HCT116 (cell line): ENCODE data around the gene CDH23. TPM values are rescaled to one million over a fixed set of nuclear protein-coding genes. Genes with fewer than 3 reads are reported as not detected.

Experiments used
- ATAC-seq: fragments of 200-7000 bp; cut with Tn5 transposase; 2 replicates; pipeline ENCODE4 v1.9.1; 2020; ENCODE audit warnings: mild to moderate bottlenecking, moderate library complexity
- BruUV-seq: library from RNA; stranded (reverse); fragments of 400-500 nt; replicated peaks from 2 replicates; lab custom pipeline; 2021; lab: Mats Ljungman, UMichigan
- CTCF ChIA-PET: fragments of 300-600 bp; sonication (Branson Sonifier 250); formaldehyde crosslinking; loops from one replicate; lab custom pipeline; 2021; ENCODE audit warnings: antibody characterized with exemption; lab: Charles Lee
- POLR2A ChIA-PET: fragments of 300-600, 350-600 bp; sonication (Branson Sonifier 250); formaldehyde crosslinking; loops from one replicate; lab custom pipeline; 2021; ENCODE audit warnings: antibody characterized with exemption; lab: Charles Lee
- RAD21 ChIA-PET, 2 experiments: fragments of 300-600 bp; sonication (Branson Sonifier 250); formaldehyde crosslinking; loops; one replicate each; lab custom pipeline; 2023; ENCODE audit warnings: low total read pairs in 2 of 2; ENCODE audit not compliant: uncharacterized antibody in 2 of 2, unreplicated experiment in 2 of 2, low non-redundant PET in 1 of 2; lab: Charles Lee
- DNase-seq: peaks from one replicate; pipeline ENCODE4 v3.0.0-alpha.2; 2010; ENCODE audit warnings: low read depth, low spot score
- H2AFZ ChIP-seq: fragments of 200-600 bp; shearing (Covaris generic), sonication (generic); 2 replicates; pipeline ENCODE4 v1.6.1; 2017; ENCODE audit warnings: low read depth, mixed run types, mixed read lengths, antibody characterized with exemption, low read length; ENCODE audit not compliant: poor library complexity, severe bottlenecking
- H3K27ac ChIP-seq: 2 replicates; pipeline ENCODE4 v1.5.1; 2012; ENCODE audit warnings: low read depth, low read length
- H3K27me3 ChIP-seq: fragments of 200-600 bp; sonication (generic); 2 replicates; pipeline ENCODE4 v1.6.1; 2016; ENCODE audit warnings: mixed run types, low read length, mixed read lengths; ENCODE audit not compliant: insufficient read depth
- H3K36me3 ChIP-seq, 2 experiments: fragments of 200-500 bp in 1 of 2; fragments of 200-600 bp in 1 of 2; sonication (Bioruptor generic) in 1 of 2; sonication (generic) in 1 of 2; 2 replicates each; pipeline versions ENCODE4 v1.5.1 to v1.6.1; 2014 to 2016; ENCODE audit warnings: low read length in 2 of 2, inconsistent platforms in 1 of 2, mixed read lengths in 1 of 2, mixed run types in 1 of 2; ENCODE audit not compliant: insufficient read depth in 2 of 2, control insufficient read depth in 1 of 2
- H3K4me1 ChIP-seq, 2 experiments: fragments of 200-600 bp in 1 of 2; sonication (generic) in 1 of 2; 2 replicates each; pipeline versions ENCODE4 v1.5.1 to v1.6.1; 2012 to 2017; ENCODE audit warnings: low read length in 2 of 2, inconsistent platforms in 1 of 2, mild to moderate bottlenecking in 1 of 2, mixed read lengths in 1 of 2, mixed run types in 1 of 2, moderate library complexity in 1 of 2; ENCODE audit not compliant: insufficient read depth in 2 of 2, control insufficient read depth in 1 of 2
- H3K4me2 ChIP-seq: fragments of 200-600 bp; sonication (generic); 2 replicates; pipeline ENCODE4 v1.6.1; 2017; ENCODE audit warnings: mixed run types, low read length, mixed read lengths
- H3K4me3 ChIP-seq, 2 experiments: fragments of 200-600 bp in 1 of 2; sonication (generic) in 1 of 2; replicated peaks in 1 of 2; 2 replicates each; pipeline ENCODE4 v1.5.1; 2011 to 2016; ENCODE audit warnings: low read length in 2 of 2, control low read depth in 1 of 2, low read depth in 1 of 2, mild to moderate bottlenecking in 1 of 2, mixed read lengths in 1 of 2, mixed run types in 1 of 2
- H3K79me2 ChIP-seq: fragments of 200-600 bp; sonication (generic); 2 replicates; pipeline ENCODE4 v1.6.1; 2017; ENCODE audit warnings: mild to moderate bottlenecking, mixed run types, low read length, moderate library complexity, mixed read lengths; ENCODE audit not compliant: insufficient read depth
- H3K9ac ChIP-seq: fragments of 200-600 bp; sonication (generic); 2 replicates; pipeline ENCODE4 v1.6.1; 2016; ENCODE audit warnings: low read length, mixed read lengths
- H3K9me2 ChIP-seq: fragments of 200-600 bp; sonication (generic), shearing (Covaris generic); 2 replicates; pipeline ENCODE4 v1.6.1; 2017; ENCODE audit warnings: mixed run types, mild to moderate bottlenecking, moderate library complexity; ENCODE audit not compliant: insufficient read depth
- H3K9me3 ChIP-seq, 2 experiments: fragments of 200-500 bp in 1 of 2; fragments of 200-600 bp in 1 of 2; sonication (Bioruptor generic) in 1 of 2; sonication (generic) in 1 of 2; 2 replicates each; pipeline ENCODE4 v1.6.1; 2014 to 2017; ENCODE audit warnings: low read length in 2 of 2, mixed read lengths in 2 of 2, inconsistent platforms in 1 of 2, low read depth in 1 of 2, mild to moderate bottlenecking in 1 of 2, mixed run types in 1 of 2, moderate library complexity in 1 of 2; ENCODE audit not compliant: control insufficient read depth in 1 of 2, insufficient read depth in 1 of 2
- H4K20me1 ChIP-seq: fragments of 200-600 bp; sonication (generic), shearing (Covaris generic); 2 replicates; pipeline ENCODE4 v1.6.1; 2017; ENCODE audit warnings: mixed run types, mild to moderate bottlenecking, moderate library complexity; ENCODE audit not compliant: insufficient read depth
- CBX3 ChIP-seq: IDR thresholded peaks from 2 replicates; pipeline ENCODE4 v1.6.1; 2012; ENCODE audit warnings: low read depth
- EZH2 ChIP-seq: fragments of 200-600 bp; sonication (generic); IDR thresholded peaks from 2 replicates; pipeline ENCODE4 v1.6.1; 2017; ENCODE audit warnings: antibody characterized with exemption, mixed run types
- EZH2phosphoT487 ChIP-seq: fragments of 200-600 bp; IDR thresholded peaks from 2 replicates; pipeline ENCODE4 v1.6.1; 2018; ENCODE audit warnings: antibody characterized with exemption, borderline replicate concordance
- JUND ChIP-seq: IDR thresholded peaks from 2 replicates; pipeline ENCODE4 v1.6.1; 2012
- SP1 ChIP-seq: IDR thresholded peaks from 2 replicates; pipeline ENCODE4 v1.6.1; 2012; ENCODE audit warnings: low read depth
- SRF ChIP-seq: IDR thresholded peaks from 2 replicates; pipeline ENCODE4 v1.6.1; 2012; ENCODE audit warnings: low read depth
- ZNF274 ChIP-seq: fragments of 200-500 bp; sonication (Bioruptor generic); IDR thresholded peaks from 2 replicates; pipeline ENCODE4 v1.6.1; 2014; ENCODE audit warnings: mild to moderate bottlenecking, low read depth, low read length, inconsistent platforms
- intact Hi-C: fragments of 100-400 bp; cut with micrococcal nuclease; formaldehyde crosslinking; loops from 2 replicates; pipeline ENCODE4 v1.10.0; 2022
- total RNA-seq: library from RNA; stranded (reverse); gene quantifications from one replicate; pipeline ENCODE4 v1.2.1, GENCODE V29; 2021; ENCODE audit not compliant: unreplicated experiment
- TF ChIP-seq, protein P1 (sequence below), 3 experiments: fragments of 200-600 bp in 1 of 3; sonication (generic) in 1 of 3; IDR thresholded peaks in 2 of 3; conservative IDR thresholded peaks in 1 of 3; 2 replicates each; pipeline ENCODE4 v1.5.1; 2012 to 2017; ENCODE audit warnings: low read depth in 2 of 3, low read length in 2 of 3, antibody characterized with exemption in 1 of 3, borderline replicate concordance in 1 of 3, control low read depth in 1 of 3, mild to moderate bottlenecking in 1 of 3, mixed read lengths in 1 of 3, mixed run types in 1 of 3, moderate library complexity in 1 of 3; ENCODE audit not compliant: insufficient read depth in 1 of 3
- TF ChIP-seq, protein P2 (sequence below): IDR thresholded peaks from 2 replicates; pipeline ENCODE4 v1.6.1; 2012
- TF ChIP-seq, protein P3 (sequence below): IDR thresholded peaks from 2 replicates; pipeline ENCODE4 v1.6.1; 2011; ENCODE audit warnings: mild to moderate bottlenecking, low read length, moderate library complexity; ENCODE audit not compliant: insufficient replicate concordance; ENCODE audit errors: extremely low read depth
- TF ChIP-seq, protein P4 (sequence below): IDR thresholded peaks from 2 replicates; pipeline ENCODE4 v1.6.1; 2012; ENCODE audit warnings: low read depth

Gene CDH23
- total RNA-seq, 1 experiment from 2014 or later, result not detected

DNA sequence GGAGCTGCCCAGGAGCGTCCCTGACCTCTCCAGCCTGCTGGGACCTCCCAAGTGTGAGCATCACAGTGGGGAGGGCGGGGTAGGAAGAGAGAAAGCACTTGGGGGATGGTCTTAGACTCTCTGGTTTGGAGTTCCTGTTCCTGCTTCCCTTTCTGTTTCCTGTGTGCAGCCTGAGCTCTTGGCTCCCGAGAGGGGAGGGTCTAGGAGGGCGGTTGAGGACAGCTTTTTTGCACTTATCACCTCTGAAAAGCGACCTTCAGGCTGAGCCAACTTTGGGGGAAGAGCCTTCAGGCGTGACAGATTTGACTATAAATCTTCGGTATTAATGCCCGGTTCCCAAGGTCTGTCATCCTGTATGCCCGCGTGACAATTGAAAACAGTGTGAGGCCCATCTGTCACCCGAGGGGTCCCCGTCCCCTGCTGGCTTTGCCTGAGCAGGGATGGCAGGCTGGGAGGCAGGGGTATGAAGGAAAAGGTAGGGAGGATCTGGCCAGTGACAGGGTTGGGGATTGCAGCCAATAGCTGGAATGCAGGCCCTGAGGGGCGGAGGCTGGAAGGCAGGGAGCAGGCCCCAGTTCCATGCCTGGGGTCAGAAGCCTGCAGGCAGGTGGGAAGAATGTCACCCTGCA, 78.6 kb downstream of the CDH23 start:
- no peaks in the 10 kb centered on the region for H3K4me1 ChIP-seq
- TF ChIP-seq, protein P1, sequence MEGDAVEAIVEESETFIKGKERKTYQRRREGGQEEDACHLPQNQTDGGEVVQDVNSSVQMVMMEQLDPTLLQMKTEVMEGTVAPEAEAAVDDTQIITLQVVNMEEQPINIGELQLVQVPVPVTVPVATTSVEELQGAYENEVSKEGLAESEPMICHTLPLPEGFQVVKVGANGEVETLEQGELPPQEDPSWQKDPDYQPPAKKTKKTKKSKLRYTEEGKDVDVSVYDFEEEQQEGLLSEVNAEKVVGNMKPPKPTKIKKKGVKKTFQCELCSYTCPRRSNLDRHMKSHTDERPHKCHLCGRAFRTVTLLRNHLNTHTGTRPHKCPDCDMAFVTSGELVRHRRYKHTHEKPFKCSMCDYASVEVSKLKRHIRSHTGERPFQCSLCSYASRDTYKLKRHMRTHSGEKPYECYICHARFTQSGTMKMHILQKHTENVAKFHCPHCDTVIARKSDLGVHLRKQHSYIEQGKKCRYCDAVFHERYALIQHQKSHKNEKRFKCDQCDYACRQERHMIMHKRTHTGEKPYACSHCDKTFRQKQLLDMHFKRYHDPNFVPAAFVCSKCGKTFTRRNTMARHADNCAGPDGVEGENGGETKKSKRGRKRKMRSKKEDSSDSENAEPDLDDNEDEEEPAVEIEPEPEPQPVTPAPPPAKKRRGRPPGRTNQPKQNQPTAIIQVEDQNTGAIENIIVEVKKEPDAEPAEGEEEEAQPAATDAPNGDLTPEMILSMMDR (IDR thresholded peaks at IDR 0.05 in 2 of 3, conservative IDR thresholded peaks at IDR 0.05 in 1 of 3; ENCODE audit: borderline replicate concordance in 1 of 3, insufficient read depth in 1 of 3, low read depth in 2 of 3, low read length in 2 of 3), result no peak
- TF ChIP-seq JUND, result no peak
- TF ChIP-seq SP1, result no peak
- TF ChIP-seq, protein P2, sequence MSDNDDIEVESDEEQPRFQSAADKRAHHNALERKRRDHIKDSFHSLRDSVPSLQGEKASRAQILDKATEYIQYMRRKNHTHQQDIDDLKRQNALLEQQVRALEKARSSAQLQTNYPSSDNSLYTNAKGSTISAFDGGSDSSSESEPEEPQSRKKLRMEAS, result no peak
- no peak for TF ChIP-seq SRF
- TF ChIP-seq, protein P3, sequence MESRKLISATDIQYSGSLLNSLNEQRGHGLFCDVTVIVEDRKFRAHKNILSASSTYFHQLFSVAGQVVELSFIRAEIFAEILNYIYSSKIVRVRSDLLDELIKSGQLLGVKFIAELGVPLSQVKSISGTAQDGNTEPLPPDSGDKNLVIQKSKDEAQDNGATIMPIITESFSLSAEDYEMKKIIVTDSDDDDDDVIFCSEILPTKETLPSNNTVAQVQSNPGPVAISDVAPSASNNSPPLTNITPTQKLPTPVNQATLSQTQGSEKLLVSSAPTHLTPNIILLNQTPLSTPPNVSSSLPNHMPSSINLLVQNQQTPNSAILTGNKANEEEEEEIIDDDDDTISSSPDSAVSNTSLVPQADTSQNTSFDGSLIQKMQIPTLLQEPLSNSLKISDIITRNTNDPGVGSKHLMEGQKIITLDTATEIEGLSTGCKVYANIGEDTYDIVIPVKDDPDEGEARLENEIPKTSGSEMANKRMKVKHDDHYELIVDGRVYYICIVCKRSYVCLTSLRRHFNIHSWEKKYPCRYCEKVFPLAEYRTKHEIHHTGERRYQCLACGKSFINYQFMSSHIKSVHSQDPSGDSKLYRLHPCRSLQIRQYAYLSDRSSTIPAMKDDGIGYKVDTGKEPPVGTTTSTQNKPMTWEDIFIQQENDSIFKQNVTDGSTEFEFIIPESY, result no peak
- TF ChIP-seq, protein P4, sequence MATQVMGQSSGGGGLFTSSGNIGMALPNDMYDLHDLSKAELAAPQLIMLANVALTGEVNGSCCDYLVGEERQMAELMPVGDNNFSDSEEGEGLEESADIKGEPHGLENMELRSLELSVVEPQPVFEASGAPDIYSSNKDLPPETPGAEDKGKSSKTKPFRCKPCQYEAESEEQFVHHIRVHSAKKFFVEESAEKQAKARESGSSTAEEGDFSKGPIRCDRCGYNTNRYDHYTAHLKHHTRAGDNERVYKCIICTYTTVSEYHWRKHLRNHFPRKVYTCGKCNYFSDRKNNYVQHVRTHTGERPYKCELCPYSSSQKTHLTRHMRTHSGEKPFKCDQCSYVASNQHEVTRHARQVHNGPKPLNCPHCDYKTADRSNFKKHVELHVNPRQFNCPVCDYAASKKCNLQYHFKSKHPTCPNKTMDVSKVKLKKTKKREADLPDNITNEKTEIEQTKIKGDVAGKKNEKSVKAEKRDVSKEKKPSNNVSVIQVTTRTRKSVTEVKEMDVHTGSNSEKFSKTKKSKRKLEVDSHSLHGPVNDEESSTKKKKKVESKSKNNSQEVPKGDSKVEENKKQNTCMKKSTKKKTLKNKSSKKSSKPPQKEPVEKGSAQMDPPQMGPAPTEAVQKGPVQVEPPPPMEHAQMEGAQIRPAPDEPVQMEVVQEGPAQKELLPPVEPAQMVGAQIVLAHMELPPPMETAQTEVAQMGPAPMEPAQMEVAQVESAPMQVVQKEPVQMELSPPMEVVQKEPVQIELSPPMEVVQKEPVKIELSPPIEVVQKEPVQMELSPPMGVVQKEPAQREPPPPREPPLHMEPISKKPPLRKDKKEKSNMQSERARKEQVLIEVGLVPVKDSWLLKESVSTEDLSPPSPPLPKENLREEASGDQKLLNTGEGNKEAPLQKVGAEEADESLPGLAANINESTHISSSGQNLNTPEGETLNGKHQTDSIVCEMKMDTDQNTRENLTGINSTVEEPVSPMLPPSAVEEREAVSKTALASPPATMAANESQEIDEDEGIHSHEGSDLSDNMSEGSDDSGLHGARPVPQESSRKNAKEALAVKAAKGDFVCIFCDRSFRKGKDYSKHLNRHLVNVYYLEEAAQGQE, result no peak
- no peak for TF ChIP-seq CBX3
- TF ChIP-seq EZH2, result no peak
- TF ChIP-seq ZNF274, result no peak
- no peak for TF ChIP-seq EZH2phosphoT487
- TF ChIP-seq, all 23 proteins: peak for 0
- ATAC-seq (no peak; the same call in 1 of the 2 replicates), DNase-seq (no peak)
- Histone ChIP-seq H3K4me3 (no peak overlapping the region), H3K79me2 (no peaks in the 10 kb centered on the region), H3K36me3 (no peaks in the 10 kb centered on the region), H3K27me3 (peaks cover 22% of the 10 kb centered on the region), H4K20me1 (no peaks in the 10 kb centered on the region), H3K27ac (no peak overlapping the region), H3K9me2 (no peaks in the 10 kb centered on the region), H2AFZ (no peak overlapping the region), H3K9ac (no peak overlapping the region), H3K9me3 (no peaks in the 10 kb centered on the region), H3K4me2 (no peak overlapping the region)
- intact Hi-C loops, result no loop called here
- ChIA-PET RAD21 (no interaction called here), POLR2A (no interaction called here), CTCF (interaction anchor here (0.6 kb wide), 1 partner anchor 157 kb away, joined by 3 read pairs; the partner anchor contains the start of gene SLC29A3)
- no TSS peak for BruUV-seq
